Heart right ventricle (tissue), 16 donors: ENCODE data around the gene SCT. TPM values are rescaled to one million over a fixed set of nuclear protein-coding genes. Genes with fewer than 3 reads are reported as not detected.

Experiments
- ATAC-seq, 8 donors: fragments of 200-7000 bp; cut with Tn5 transposase; one replicate each; pipeline ENCODE4 v1.9.1; 2020; ENCODE audit warnings: mild to moderate bottlenecking in 8 of 8, moderate library complexity in 8 of 8, moderate number of reproducible peaks in 1 of 8
- DNase-seq, 2 donors: peaks; one replicate each; pipeline ENCODE4 v3.0.0-alpha.2; 2020
- H3K27ac ChIP-seq, 10 donors: fragments of 200-600 bp; sonication (generic) in 2 of 10; one replicate each; pipeline versions ENCODE4 v1.5.0 to v1.8.0; 2020 to 2022; ENCODE audit warnings: mild to moderate bottlenecking in 3 of 10
- H3K27me3 ChIP-seq, 7 donors: fragments of 200-600 bp; one replicate each; pipeline ENCODE4 v1.8.0; 2021 to 2022; ENCODE audit warnings: mild to moderate bottlenecking in 2 of 7
- H3K36me3 ChIP-seq, 9 donors: fragments of 200-600 bp; sonication (generic) in 1 of 9; one replicate each; pipeline versions ENCODE4 v1.5.0 to v1.8.0; 2020 to 2022; ENCODE audit warnings: mild to moderate bottlenecking in 2 of 9
- H3K4me1 ChIP-seq, 9 donors: fragments of 200-600 bp; sonication (generic) in 1 of 9; one replicate each; pipeline versions ENCODE4 v1.5.0 to v1.8.0; 2020 to 2022; ENCODE audit warnings: mild to moderate bottlenecking in 4 of 9
- H3K4me3 ChIP-seq, 10 donors: fragments of 200-600 bp; sonication (generic) in 2 of 10; one replicate each; pipeline versions ENCODE4 v1.5.0 to v1.8.0; 2020 to 2022; ENCODE audit warnings: mild to moderate bottlenecking in 7 of 10, moderate library complexity in 2 of 10
- H3K9me3 ChIP-seq, 11 donors: fragments of 200-600 bp in 10 of 11; sonication (generic) in 2 of 11; one replicate each; pipeline versions ENCODE4 v1.5.0 to v1.8.0; 2013 to 2022; ENCODE audit warnings: mild to moderate bottlenecking in 2 of 11, control low read depth in 1 of 11, moderate library complexity in 1 of 11
- WGBS, 2 donors: extraction: QIAGEN DNeasy Blood & Tissue Kit; methylation state at CpG; one replicate each; pipeline ENCODE4 v1.1.7; 2013; ENCODE audit warnings: inconsistent platforms in 1 of 2; 5-methylcytosine and 5-hydroxymethylcytosine counted together
- intact Hi-C, 10 donors: fragments of 100-400 bp; cut with DNase I; formaldehyde crosslinking; loops; one replicate each; pipeline versions ENCODE4 v1.11.1 to v1.14.2; 2022
- polyA plus RNA-seq, 2 donors: library from polyadenylated mRNA; stranded (reverse); fragments of 200-250 nt; gene quantifications; one replicate each; pipeline ENCODE4 v1.2.3, GENCODE V29; 2013
- total RNA-seq, 10 donors: library from RNA; stranded (reverse); fragmentation: NEBNext Ultra II Directional in 3 of 10; extraction: Animal tissue kit (Norgen Biotek cat#: 25700) in 3 of 10; gene quantifications; one replicate each; pipeline versions ENCODE4 v1.2.1 to v1.2.4, GENCODE V29; 2021 to 2023
- TF ChIP-seq, protein P1 (sequence below), 9 donors: fragments of 200-600 bp; sonication (generic) in 2 of 9; IDR thresholded peaks; one replicate each; pipeline versions ENCODE4 v1.5.0 to v1.8.0; 2021 to 2022; ENCODE audit warnings: antibody characterized with exemption in 9 of 9, mild to moderate bottlenecking in 5 of 9, moderate library complexity in 1 of 9
- donor health status: Arrhythmogenic right ventricular cardiomyopathy.
- donor health status: ischemic (EF 13 %, LVEDD 7.1; RV severe dilation, severe dysfunction).
- donor health status: healthy with polysubstance abuse.
- donor health status: DM: no; HTN: yes; CAD: no.
- donor health status: DM: no; HTN: no; CAD: no.
- donor health status: ischemic (EF 25% LVEDD 6.9; RV normal size, moderate dysfunction).
- donor health status: ischemic (EF 25% LVEDD 5.7; RV mildly dilated, moderate dysfunction).
- donor health status: healthy.
- donor health status: DM: yes; HTN: yes; CAD: no.
- donor health status: Ischemic cardiomyopathy.
- donor health status: ischemic (EF 35%, LVEDD 5.7; RV mildly dilated, moderate dysfunction).
- donor health status: nonischemic (EF 11% LVEDD 7.7; RV severe dilation, severe dysfunction).
- donor health status: DM: yes; HTN: yes; CAD: no.
- donor health status: PGD.
- donor health status: ischemic (EF 29% LVEDD 5.4; RV normal size, mild dysfunction).
- donor health status: nonischemic (EF 23%, LVEDD 6.1; RV moderate dilation, normal function).

SCT gene
- total and polyA plus RNA-seq, 12 donors, result 0.64 to 2.0 (median 1.00) TPM; not detected in 8

DNA sequence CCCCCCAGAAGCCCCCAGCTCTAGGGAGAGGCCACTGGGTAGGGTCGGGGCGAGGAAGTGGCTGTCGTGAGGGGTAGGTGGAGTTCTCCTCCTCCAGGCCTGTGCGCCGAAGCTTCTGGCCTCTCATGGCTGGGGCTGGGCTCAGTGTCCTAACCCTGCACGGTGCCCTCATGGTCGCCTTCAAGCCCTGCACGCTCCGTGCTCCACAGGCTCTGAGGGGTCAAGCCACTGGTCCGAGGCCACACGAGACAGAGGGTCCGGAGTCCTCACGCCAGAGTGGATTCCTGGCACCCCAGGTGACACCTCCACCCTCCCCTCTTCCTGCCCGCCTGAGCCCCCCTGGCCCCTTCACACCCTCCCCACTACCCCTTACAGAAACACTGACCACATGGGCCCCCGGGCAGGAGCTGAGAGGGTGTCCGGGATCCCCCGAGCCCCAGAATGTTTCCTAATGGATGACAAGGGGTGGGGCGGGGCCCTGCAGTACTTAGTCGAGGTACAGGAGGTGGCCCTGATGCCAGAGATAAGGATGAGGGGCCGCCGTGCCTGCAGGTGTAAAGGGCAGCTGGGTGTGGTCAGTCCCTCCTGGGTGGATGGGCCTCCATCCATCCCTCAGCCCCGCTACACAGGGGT is 1.2 kb downstream of the SCT start:
- Histone ChIP-seq H3K27ac (no peak overlapping the region), H3K27me3 (peaks cover 0 to 39% (median 24%) of the 10 kb centered on the region in 7 donors), H3K36me3 (peaks cover 0 to 6% (median 0%) of the 10 kb centered on the region in 9 donors), H3K9me3 (no peaks in the 10 kb centered on the region), H3K4me1 (peaks cover 0 to 12% (median 4%) of the 10 kb centered on the region in 9 donors), H3K4me3 (no peak overlapping the region)
- no peak for DNase-seq
- peak in 2 of 8 donors; percentile 9 to 29 for ATAC-seq
- TF ChIP-seq, protein P1, sequence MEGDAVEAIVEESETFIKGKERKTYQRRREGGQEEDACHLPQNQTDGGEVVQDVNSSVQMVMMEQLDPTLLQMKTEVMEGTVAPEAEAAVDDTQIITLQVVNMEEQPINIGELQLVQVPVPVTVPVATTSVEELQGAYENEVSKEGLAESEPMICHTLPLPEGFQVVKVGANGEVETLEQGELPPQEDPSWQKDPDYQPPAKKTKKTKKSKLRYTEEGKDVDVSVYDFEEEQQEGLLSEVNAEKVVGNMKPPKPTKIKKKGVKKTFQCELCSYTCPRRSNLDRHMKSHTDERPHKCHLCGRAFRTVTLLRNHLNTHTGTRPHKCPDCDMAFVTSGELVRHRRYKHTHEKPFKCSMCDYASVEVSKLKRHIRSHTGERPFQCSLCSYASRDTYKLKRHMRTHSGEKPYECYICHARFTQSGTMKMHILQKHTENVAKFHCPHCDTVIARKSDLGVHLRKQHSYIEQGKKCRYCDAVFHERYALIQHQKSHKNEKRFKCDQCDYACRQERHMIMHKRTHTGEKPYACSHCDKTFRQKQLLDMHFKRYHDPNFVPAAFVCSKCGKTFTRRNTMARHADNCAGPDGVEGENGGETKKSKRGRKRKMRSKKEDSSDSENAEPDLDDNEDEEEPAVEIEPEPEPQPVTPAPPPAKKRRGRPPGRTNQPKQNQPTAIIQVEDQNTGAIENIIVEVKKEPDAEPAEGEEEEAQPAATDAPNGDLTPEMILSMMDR (IDR thresholded peaks at IDR 0.05), result no peak
- WGBS, 2 donors, result 74 to 84% methylated on average over 22 of the region's 22 CpGs
- intact Hi-C loops, result loop anchor here in 1 of 10 donors (10.0 kb wide), 1 partner anchor 91 kb away; the partner anchor contains the start of genes HRAS and LRRC56

DNA sequence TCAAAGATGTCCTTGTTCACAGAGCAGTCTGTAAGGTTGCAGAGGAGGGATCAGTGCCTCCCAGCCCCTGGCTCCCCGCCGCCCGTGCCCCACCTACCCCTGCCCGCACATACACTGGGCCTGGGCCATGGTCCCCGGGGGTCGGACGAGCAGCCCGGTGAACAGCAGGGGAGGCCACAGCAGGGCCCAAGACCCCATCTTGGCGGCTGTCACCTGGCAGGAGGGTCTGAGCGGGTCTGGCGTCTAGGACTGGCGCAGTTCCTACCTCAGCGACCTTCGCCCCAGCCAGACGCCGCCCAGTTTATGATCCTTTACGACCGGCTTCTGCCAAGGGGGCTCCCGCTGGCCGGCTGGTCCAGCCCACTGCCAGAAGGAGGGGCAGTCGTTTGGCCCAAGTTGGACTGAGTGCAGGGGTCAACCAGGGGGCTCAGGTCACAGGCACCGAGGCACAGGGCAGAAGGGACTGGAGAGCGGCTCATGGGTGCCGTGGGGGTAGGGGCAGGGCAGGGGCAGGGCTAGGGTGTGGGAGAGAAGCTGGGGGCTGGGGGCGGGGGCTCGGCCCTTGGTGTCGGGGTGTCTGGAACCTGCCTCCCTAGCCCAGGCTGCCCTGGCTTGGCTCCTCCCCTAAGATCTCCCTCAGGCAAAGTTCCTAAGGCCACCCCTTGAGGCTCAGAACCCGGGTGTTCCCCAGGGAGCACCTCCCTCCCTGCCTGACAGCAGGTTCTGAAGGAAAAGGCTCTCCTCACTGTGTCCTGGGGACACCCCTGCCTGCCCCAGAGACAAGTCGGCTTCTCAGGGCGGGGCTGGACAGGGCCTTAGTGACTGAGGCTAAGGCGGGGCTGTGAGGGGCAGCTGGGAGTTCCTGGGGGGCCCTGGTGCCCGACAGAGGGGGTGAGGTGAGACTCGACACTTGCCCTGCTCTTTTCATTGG is 2.0 kb downstream of the SCT start, which contains the start of gene CDHR5:
Gene CDHR5 (minus strand): TSS at position 251 of the 931 bp plus-strand sequence. CDS start 53 bp downstream, at position 198.
- Histone ChIP-seq H3K27ac (no peak within 1 kb of the TSS), H3K36me3 (peaks cover 0 to 6% (median 0%) of the 10 kb centered on the region in 9 donors), H3K4me1 (peaks cover 0 to 12% (median 4%) of the 10 kb centered on the region in 9 donors), H3K27me3 (peaks cover 0 to 39% (median 24%) of the 10 kb centered on the region in 7 donors), H3K4me3 (no peak within 1 kb of the TSS), H3K9me3 (no peaks in the 10 kb centered on the region)
- DNase-seq (no peak), ATAC-seq (peak in 1 of 8 donors; percentile 15)
- intact Hi-C loops, result loop anchor here in 1 of 10 donors (10.0 kb wide), 1 partner anchor 90 kb away; the partner anchor contains the start of genes HRAS and LRRC56
- TF ChIP-seq, protein P1 (IDR thresholded peaks at IDR 0.05), result no peak
- 83 to 85% methylated on average over 33 of the region's 33 CpGs for WGBS, 2 donors

DNA sequence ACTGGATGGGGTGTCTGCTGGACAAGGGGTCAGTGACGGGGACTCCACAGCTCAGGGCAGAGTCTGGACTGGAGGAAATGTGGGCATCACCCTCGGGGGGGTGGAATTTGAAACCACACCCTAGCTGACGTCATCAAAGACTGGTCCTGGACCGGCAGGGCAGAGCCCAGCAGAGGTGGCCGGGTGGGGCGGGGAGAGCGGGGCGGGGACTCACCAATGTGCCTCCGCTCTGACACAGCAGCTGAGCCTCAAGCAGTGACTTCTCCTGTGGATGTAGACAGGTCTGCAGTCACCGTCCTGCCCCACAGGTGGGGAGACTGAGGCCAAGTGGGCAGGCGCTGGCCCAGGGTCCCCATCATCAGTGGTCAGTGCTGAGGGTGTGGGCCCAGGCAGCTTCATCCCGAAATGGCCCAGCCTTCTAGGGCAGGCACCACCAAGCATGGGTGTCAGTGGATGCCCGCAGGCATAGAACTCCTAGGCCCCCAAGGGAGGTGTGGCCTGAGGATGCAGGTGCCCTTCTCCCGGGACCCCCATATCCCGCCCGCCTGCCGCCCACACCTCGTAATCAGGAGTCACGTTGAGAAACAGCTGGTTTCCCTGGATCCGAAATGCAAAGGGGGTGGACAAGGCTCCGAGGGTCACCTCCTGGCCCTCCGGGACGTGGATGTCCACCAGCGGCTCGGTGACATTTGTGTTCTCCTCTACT is 2.8 kb downstream of the SCT start:
- TF ChIP-seq, protein P1 (IDR thresholded peaks at IDR 0.05), result no peak
- no peak for ATAC-seq
- DNase-seq, result no peak
- Histone ChIP-seq H3K36me3 (peaks cover 0 to 6% (median 0%) of the 10 kb centered on the region in 9 donors), H3K9me3 (no peaks in the 10 kb centered on the region), H3K27ac (no peak overlapping the region), H3K27me3 (peaks cover 0 to 39% (median 24%) of the 10 kb centered on the region in 7 donors), H3K4me3 (no peak overlapping the region), H3K4me1 (peaks cover 0 to 8% (median 3%) of the 10 kb centered on the region in 9 donors)
- WGBS, 2 donors, result 85% methylated on average over 25 of the region's 25 CpGs
- intact Hi-C loops, result loop anchor here in 1 of 10 donors (10.0 kb wide), 1 partner anchor 89 kb away; the partner anchor contains the start of genes HRAS and LRRC56
